UCSD-AML1 (cell line): Measurements from ENCODE around the gene ADAT3.

Source experiments
- DNase-seq: peaks from one replicate; lab custom pipeline; 2025; ENCODE audit not compliant: unreplicated experiment; lab: John Stamatoyannopoulos, UW

ADAT3 gene

GRCh38 chr19:1905110-1905862 is at the start of gene ADAT3, which contains the start of gene SCAMP4:
Gene ADAT3, plus strand, starts transcription at chr19:1905399. Its CDS starts 6,649 bp downstream, at chr19:1912048.
Gene SCAMP4, plus strand, starts transcription at chr19:1905399. Its CDS starts 9,621 bp downstream, at chr19:1915020.
- DNase-seq, result peak; percentile 98

DNA sequence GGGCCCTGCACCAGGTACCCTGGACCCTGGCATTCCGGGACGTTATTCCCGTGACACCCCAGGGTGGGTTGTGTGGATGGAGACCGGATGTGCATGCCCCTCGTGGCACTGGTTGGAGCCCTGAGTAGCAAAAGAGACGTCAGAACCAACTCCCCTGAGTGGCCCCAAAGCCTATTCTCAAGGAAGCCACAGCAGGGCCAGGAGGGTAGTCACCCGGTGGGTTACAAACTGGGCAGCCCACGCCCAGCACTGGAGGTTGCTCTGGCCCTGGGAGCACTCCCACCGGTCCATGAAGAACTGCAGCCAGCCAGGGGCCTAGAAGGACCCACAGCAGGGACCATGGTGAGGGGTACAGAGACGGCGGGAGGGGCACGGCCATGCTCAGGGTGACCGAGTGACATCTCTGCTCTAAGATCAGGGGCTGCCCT is 49.4 kb upstream of the ADAT3 start:
- DNase-seq, result no peak

DNA sequence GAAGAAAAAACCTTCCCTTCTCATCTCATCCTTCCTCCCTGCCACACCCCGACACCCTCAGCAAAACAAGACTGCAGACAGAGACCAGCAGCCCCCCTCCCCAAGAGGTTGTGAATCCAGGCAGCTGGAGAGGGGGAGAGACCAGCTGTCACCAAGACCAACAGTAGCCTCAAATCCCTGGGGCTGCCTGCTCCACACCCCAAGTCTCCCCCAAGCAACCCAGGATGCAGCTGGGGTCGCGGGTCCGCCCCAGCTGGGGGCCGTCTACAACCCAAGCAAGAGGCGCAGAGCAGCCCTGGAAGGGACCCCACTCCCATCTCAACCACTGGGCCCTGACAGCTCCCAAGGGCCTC is 48.9 kb upstream of the ADAT3 start:
- DNase-seq, result no peak

DNA sequence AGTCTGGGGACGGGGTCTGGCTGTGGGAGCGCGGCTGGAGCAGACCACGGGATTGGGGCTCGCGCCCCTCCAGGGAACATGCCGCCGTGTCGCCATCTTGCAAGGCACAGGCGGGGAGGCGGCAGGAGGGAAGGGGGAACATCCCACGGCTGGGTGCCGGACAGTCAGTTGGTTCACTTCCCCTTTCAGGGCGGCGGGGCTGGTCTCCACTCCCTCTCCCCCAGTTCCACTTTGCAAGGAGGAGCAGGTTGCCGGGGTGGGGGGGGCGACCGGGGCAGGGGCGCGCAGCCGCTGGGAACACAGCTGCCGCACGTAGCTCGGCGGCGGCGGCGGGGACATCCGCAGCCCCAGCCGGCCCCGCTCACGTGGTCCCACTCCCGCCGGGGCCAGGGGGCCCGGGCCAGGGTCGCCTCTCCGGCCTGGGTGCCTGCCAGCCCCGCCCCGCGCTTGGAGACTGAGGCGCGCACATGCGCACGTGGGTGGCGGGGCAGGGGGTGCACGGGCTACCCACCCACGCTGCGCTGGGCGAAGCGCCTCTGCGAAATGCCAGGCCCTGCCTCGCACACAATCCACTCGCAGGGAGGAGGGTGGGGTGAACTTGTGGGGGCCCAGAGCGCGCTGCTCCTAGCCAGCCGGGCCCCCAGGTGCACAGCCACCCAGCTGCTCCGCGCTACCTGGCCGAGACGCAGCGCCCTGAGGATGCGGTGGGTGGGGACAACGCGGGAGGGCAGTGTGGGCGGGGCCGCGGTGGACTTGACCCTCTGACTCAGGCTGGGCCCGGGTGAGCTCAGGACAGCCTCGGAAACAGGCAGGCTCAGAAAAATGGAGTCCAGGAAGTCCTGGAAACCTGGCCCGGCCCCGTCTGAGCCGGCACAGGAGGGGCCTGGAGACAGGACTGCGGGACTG is 48.2 kb upstream of the ADAT3 start:
- DNase-seq, result peak; percentile 82

DNA sequence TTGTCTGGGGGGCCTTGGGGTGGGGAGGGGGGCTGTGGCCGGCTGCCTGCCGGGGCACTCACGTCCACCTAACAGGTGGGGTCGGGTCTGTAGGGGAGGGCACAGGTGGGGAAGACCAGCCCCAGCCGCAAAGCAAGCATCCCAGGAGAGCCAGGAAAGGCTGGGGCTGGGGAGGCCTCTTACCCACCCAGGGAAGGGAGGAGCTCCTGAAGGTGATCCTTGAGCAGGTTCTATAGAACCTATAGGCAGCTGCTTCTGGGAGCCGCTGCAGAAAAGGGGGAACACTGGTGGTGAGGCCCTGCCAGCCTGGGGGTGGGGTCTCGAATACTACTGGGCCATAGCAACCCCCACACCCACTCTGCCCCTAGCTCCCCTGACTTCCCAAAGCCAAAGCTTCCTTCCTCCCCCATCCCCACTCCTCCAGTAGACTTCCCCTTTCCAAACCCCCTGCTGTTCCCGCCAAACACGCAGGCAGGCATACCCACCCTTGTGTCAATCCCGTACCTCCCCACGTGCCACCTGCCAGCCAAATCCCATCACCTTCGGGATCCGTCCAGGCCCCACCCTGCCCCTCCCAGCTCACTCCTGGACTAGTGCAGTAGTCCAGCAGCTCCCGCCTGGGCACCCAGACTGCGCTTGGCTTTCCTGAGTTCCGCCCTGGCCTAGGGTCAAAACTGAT is 47.4 kb upstream of the ADAT3 start:
- peak; percentile 53 for DNase-seq

DNA sequence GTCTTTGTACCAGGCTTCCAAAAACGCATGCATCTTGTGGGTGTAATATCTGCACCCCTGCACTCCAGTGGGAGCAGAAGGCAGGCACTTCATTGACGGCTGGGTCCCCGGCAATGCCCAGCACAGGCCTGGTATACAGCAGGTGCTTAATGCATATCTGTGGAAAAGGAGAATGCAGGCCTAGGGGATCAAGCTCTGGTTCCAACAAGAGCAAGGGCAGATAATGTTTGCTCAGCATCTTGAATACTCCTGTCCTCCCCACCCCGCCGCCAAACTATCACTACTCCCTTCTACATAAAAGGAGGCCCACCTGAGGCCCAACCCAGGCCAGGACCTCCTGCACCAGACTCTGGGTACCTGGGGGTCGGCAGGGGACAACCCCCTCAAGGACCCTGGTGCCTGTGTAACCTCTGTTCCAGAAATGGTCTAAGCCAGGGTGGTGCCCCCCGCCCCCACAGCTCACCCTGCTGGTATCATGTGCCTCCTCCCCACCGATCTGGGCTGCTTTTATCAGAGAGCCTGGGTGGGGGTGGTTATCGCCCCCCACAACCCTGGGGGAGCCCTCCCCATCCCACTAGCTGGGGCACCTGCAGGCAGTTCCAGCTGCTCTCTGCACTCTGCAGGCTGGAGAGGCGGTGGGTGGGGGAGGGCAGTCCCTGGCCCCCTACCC is 46.7 kb upstream of the ADAT3 start:
- no peak for DNase-seq

GRCh38 chr19:1859331-1859781 is 45.8 kb upstream of the ADAT3 start:
- DNase-seq, result no peak

- DNase-seq, result peak; percentile 30
Observed at GRCh38 chr19:1860042-1860775, 45.0 kb upstream of the ADAT3 start.

GRCh38 chr19:1860821-1861598 is 44.2 kb upstream of the ADAT3 start:
- DNase-seq, result no peak

- DNase-seq, result no peak
Observed at GRCh38 chr19:1861599-1862031, 43.6 kb upstream of the ADAT3 start.

GRCh38 chr19:1862068-1862423 is 43.2 kb upstream of the ADAT3 start:
- no peak for DNase-seq

- DNase-seq, result peak; percentile 57
Observed at GRCh38 chr19:1862424-1863327, 42.5 kb upstream of the ADAT3 start.

DNA sequence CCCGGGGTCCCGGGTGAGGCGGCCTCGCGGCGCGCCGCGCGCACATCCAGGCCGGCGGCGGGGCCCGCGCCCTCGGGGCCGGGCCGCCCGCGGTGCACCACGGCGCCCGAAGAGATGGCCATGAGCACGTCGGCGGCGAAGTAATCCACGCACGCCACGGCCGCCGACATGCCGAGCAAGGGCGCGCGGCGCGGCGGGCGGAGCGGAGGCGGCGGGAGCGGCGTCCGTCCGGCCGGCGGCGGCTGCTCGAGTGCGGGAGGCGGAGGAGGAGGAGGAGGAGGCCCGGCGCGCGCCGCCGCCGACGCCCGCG is 41.9 kb upstream of the ADAT3 start, which contains the start of gene KLF16:
Gene KLF16 (minus strand): TSS at position 252 of the 310 bp plus-strand sequence. CDS start 82 bp downstream, at position 170.
- no peak for DNase-seq

GRCh38 chr19:1863638-1864479 is 41.3 kb upstream of the ADAT3 start:
- peak; percentile 99 for DNase-seq

DNA sequence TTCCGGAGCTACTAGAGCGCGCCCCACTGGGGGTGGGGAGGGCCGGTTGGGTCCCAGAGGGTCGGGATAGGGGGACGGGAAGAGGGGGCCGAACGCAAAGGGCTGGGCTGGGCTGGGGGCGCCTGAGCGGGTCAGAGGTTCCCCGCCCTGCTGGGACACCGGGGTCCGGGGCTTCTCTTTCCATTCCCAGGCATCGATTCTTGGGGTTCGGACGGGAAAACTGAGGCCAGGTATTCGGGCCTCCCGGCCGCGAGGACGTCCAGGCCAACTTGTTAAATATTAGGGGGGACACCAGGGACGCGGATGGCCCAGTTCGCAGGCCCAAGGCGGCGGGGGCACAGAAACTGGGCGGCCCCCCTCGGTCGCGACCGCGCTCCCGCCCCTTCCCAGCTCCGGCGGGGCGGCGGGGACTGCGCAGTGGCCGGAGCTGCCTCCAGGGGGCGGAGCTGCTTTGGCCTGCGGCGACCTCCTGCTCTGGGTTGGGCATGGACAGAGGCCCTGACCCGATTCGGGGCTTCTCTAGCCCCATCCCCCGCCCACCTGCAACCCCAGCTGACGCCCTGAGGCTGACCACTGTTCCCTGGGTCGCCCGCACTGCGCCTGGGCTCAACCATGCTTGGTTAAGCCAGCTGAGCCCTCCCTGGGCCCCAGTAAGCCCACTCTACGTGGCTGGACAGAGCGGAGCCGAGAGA is 40.6 kb upstream of the ADAT3 start:
- DNase-seq, result peak; percentile 80

- no peak for DNase-seq
Observed at GRCh38 chr19:1865172-1866010, 39.8 kb upstream of the ADAT3 start.
